Testis (tissue), 2 donors: ENCODE data around the gene MBOAT7.

Experiments
- CTCF ChIP-seq, 3 experiments: fragments of 450-650 bp in 2 of 3; fragments of 200-600 bp in 1 of 3; sonication (generic) in 1 of 3; IDR thresholded peaks; one replicate each; pipeline ENCODE4 v1.5.1; 2016 to 2019; ENCODE audit warnings: antibody characterized with exemption in 3 of 3, mild to moderate bottlenecking in 2 of 3, moderate library complexity in 1 of 3
- POLR2A ChIP-seq: fragments of 450-650 bp; IDR thresholded peaks from one replicate; pipeline ENCODE4 v1.6.1; 2017; ENCODE audit warnings: antibody characterized with exemption, mild to moderate bottlenecking, moderate library complexity

GRCh38 chr19:54160854-54161253 lies 28.5 kb downstream of the MBOAT7 start:
- TF ChIP-seq CTCF (IDR thresholded peaks at IDR 0.05), result no peak
- no peak for TF ChIP-seq POLR2A
